Right hindlimb (tissue), 1 donor: ENCODE results near the gene CLDN19.

Experiments used
- DNase-seq: peaks from one replicate; pipeline ENCODE4 v3.0.0-alpha.2; 2018

The CLDN19 gene

GRCh38 chr1:42692911-42693310, 47.1 kb downstream of the CLDN19 start:
- DNase-seq: no peak

- DNase-seq: no peak
These were observed 47.6 kb downstream of the CLDN19 start for GRCh38 chr1:42692461-42692860.

GRCh38 chr1:42691157-42691498, 48.9 kb downstream of the CLDN19 start:
- no peak for DNase-seq

GRCh38 chr1:42690477-42691156, 49.4 kb downstream of the CLDN19 start:
- DNase-seq: no peak

GRCh38 chr1:42689912-42690311, 50.1 kb downstream of the CLDN19 start:
- no peak for DNase-seq

- DNase-seq: no peak
These were observed 53.6 kb downstream of the CLDN19 start for GRCh38 chr1:42686418-42686817.

GRCh38 chr1:42684139-42684538, 55.9 kb downstream of the CLDN19 start:
- no peak for DNase-seq
